ENCODE data around the gene TBX3.

TBX3 gene

DNA sequence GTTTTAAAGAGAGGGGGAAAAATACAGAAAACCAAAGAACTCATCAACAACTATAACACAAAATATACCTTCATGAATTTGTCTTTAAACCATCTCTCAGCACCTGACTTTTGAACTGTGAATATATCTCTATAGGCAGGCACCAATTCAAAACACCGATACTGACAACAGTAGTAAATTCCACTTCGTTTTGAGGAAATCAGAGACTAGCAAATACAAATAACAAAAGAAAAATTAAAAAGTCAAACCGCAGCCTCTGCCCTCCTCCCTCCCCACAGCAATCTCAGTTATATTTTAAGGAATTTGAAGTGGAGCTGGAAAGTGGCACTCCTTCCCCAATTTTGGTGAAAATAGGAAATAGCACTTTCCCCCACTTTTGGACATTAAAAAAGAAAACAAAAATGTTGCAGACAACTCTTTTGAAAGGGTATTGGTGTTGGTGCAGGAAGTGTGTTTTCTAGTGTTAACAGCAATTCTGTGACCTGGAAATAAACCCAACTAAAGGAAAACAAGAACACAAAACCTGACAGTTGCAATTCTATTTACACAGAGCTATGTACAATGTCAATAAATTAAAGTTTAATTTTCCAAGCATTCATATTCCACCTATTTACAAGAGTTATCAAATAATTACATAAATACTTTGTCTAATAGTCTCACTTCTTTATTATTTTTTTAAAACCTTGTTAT is 13.5 kb downstream of the TBX3 start:
- peaks cover 88% of the 10 kb centered on the region for H3K27me3 ChIP-seq (ENCODE audit: insufficient read depth, insufficient read length)
- H3K9ac ChIP-seq (ENCODE audit: insufficient read length, low read depth): no peak overlapping the region
- DNase-seq (ENCODE audit: low read depth, low spot score): no peak

DNA sequence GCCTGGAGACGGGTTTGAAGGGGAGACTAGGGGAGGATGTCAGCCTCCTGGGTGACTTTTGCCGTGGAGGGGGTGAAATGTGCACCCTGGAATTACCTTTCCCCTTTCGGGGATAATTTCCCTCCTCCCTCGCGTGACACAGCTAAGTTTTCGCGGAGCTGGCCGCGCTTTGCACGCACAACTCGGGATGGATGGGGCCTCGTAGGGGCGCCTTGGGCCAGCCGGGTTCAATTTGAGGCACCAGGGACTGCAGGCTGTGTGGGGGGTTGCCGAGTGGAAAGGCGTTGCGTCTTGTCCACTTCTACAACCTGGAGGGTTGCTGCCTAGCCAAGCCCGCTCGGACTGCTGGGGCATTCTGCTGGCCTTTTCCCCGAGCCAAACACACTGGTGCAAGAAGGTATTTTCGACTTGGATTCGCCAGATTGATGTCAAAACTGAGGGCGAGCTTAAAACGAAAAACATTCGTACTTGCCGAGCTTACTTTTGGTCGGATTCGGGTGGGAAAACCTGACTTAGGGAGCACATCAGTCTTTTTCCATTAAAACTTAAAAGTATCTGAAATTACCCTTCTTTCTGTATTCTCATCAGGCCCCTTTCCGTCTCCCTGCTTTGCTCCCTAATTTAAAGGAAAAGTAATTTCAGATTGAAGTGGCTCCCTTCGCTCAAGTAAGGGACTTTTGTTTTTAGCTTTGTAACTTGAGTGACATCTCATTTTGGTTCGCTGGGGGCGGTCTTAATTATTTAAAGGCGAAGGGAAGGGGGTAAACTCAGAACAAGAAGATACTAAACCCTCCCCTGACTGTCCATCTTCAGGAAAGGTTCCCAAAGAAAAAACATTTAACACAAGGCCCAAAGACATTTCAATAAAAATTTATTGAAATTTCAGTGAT is 14.3 kb downstream of the TBX3 start:
- Histone ChIP-seq H3K4me3 (ENCODE audit: insufficient read length, low read depth) (peak overlapping the region; percentile 29), H3K4me1 (ENCODE audit: insufficient read depth, insufficient read length) (peaks cover 11% of the 10 kb centered on the region), H3K27me3 (ENCODE audit: insufficient read depth, insufficient read length) (peaks cover 90% of the 10 kb centered on the region), H3K36me3 (ENCODE audit: insufficient read depth, insufficient read length, low read length) (peaks cover 19% of the 10 kb centered on the region), H3K9me3 (ENCODE audit: insufficient read depth, low read length) (no peaks in the 10 kb centered on the region), H3K9ac (ENCODE audit: insufficient read length, low read depth) (peak overlapping the region; percentile 47)
- DNase-seq (ENCODE audit: low read depth, low spot score): no peak
- TF ChIP-seq YY1 (IDR thresholded peaks at IDR 0.05; ENCODE audit: insufficient read depth, insufficient read length) (no peak), SUZ12 (IDR thresholded peaks at IDR 0.05; ENCODE audit: extremely low read depth, insufficient read depth, insufficient read length) (no peak), ZNF274 (IDR thresholded peaks at IDR 0.05; ENCODE audit: low read depth, low read length) (no peak)

More for the DNA sequence above, 13.5 kb downstream of the TBX3 start:
- H3K36me3 ChIP-seq (ENCODE audit: insufficient read depth, insufficient read length, low read length): peaks cover 24% of the 10 kb centered on the region
- peaks cover 11% of the 10 kb centered on the region for H3K4me1 ChIP-seq (ENCODE audit: insufficient read depth, insufficient read length)
- TF ChIP-seq ZNF274 (IDR thresholded peaks at IDR 0.05; ENCODE audit: low read depth, low read length) (no peak), YY1 (IDR thresholded peaks at IDR 0.05; ENCODE audit: insufficient read depth, insufficient read length) (no peak), SUZ12 (IDR thresholded peaks at IDR 0.05; ENCODE audit: extremely low read depth, insufficient read depth, insufficient read length) (no peak)
- H3K4me3 ChIP-seq (ENCODE audit: insufficient read length, low read depth): no peak overlapping the region
- H3K9me3 ChIP-seq (ENCODE audit: insufficient read depth, low read length): no peaks in the 10 kb centered on the region

DNA sequence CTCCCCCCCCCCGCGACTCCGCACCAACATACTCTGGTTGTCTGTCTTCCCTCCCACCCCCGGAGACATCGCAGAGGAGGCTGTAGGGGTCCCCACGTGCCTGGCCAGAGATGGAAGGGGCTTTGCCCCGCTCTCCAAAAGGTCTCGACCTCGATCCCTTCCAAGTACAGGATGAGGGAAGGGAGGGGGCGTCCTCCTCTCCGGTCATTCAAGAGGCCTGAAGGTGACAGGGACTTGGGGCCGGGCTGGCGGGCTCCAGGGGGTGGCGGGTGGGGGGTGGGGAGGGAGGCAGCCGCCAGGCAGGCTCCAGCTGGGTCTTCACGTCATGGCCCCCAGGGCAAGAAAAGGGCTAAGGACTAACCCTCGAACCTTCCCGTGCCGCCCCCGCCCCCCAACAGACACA is 15.1 kb downstream of the TBX3 start:
- peaks cover 89% of the 10 kb centered on the region for H3K27me3 ChIP-seq (ENCODE audit: insufficient read depth, insufficient read length)
- H3K4me1 ChIP-seq (ENCODE audit: insufficient read depth, insufficient read length): peaks cover 11% of the 10 kb centered on the region
- H3K9me3 ChIP-seq (ENCODE audit: insufficient read depth, low read length): no peaks in the 10 kb centered on the region
- TF ChIP-seq ZNF274 (IDR thresholded peaks at IDR 0.05; ENCODE audit: low read depth, low read length): no peak
- no peak for TF ChIP-seq SUZ12 (IDR thresholded peaks at IDR 0.05; ENCODE audit: extremely low read depth, insufficient read depth, insufficient read length)
- no peak for TF ChIP-seq YY1 (IDR thresholded peaks at IDR 0.05; ENCODE audit: insufficient read depth, insufficient read length)
- H3K9ac ChIP-seq (ENCODE audit: insufficient read length, low read depth): no peak overlapping the region
- no peak for DNase-seq (ENCODE audit: low read depth, low spot score)
- H3K36me3 ChIP-seq (ENCODE audit: insufficient read depth, insufficient read length, low read length): peaks cover 11% of the 10 kb centered on the region
- H3K4me3 ChIP-seq (ENCODE audit: insufficient read length, low read depth): peak overlapping the region; percentile 29

DNA sequence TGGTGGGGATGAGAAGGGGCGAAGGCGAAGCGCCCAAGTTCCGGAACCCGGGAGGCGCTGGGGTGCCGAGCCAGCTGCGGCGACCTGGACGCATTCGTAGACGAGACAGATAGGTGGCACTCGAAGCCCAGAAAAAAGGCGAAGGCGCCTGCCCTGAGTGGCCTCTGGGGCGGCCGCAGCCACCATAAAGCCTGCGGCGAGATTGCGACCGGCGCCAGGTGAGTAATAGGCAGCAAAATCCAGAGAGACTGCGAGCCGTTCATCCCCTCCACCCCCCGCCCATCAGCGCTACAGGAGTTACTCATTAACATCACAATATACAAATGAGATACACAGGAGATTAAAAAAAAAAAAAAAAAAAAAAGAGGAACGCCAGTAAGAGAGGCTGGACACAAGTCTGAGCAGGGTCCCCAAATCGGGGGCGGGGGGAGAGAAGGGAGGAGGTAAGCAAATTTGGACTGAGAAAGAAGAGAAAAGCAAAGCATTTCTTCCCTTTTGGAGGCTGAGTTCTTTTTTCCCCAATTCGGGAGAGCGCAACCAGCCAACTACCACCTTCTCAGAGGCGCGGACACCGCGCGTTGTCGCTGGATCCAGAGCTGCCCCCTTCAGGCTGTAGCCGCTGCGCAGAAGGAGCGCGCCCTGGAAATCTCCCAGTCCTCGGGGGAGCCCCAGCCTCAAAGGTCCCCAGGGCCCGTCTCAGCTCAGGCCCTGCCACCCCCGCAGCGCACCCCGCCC is 15.7 kb downstream of the TBX3 start:
- H3K4me3 ChIP-seq (ENCODE audit: insufficient read length, low read depth): peak overlapping the region; percentile 36
- peak overlapping the region; percentile 46 for H3K9ac ChIP-seq (ENCODE audit: insufficient read length, low read depth)
- H3K4me1 ChIP-seq (ENCODE audit: insufficient read depth, insufficient read length): peaks cover 8% of the 10 kb centered on the region
- no peaks in the 10 kb centered on the region for H3K9me3 ChIP-seq (ENCODE audit: insufficient read depth, low read length)
- no peak for DNase-seq (ENCODE audit: low read depth, low spot score)
- TF ChIP-seq SUZ12 (IDR thresholded peaks at IDR 0.05; ENCODE audit: extremely low read depth, insufficient read depth, insufficient read length): no peak
- no peak for TF ChIP-seq YY1 (IDR thresholded peaks at IDR 0.05; ENCODE audit: insufficient read depth, insufficient read length)
- no peak for TF ChIP-seq ZNF274 (IDR thresholded peaks at IDR 0.05; ENCODE audit: low read depth, low read length)
- peaks cover 89% of the 10 kb centered on the region for H3K27me3 ChIP-seq (ENCODE audit: insufficient read depth, insufficient read length)
- H3K36me3 ChIP-seq (ENCODE audit: insufficient read depth, insufficient read length, low read length): peaks cover 5% of the 10 kb centered on the region

DNA sequence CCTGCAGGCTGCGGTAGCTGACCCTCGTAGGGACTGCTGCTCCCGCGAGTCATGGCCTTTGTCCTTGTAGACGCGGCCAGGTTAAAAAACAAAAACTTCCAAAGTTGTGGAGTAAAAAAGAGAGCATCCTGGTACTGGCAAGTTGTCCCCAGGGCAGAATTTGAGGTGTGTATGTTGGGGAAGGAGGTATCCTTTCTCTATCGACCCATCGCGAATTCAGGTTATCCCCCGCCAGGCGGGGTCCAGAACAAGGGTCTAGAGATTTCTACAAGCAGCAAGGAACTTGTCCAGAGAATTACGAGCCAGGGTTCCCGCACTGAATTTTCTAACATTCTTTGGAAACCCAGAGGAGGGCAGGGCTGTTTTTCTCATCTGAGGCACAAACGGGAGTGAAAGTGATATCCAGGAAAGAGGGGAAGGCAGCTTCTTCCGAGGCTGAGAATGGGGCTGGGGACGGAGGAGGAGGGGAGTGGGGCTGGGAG is 16.3 kb downstream of the TBX3 start:
- peaks cover 8% of the 10 kb centered on the region for H3K4me1 ChIP-seq (ENCODE audit: insufficient read depth, insufficient read length)
- DNase-seq (ENCODE audit: low read depth, low spot score): no peak

DNA sequence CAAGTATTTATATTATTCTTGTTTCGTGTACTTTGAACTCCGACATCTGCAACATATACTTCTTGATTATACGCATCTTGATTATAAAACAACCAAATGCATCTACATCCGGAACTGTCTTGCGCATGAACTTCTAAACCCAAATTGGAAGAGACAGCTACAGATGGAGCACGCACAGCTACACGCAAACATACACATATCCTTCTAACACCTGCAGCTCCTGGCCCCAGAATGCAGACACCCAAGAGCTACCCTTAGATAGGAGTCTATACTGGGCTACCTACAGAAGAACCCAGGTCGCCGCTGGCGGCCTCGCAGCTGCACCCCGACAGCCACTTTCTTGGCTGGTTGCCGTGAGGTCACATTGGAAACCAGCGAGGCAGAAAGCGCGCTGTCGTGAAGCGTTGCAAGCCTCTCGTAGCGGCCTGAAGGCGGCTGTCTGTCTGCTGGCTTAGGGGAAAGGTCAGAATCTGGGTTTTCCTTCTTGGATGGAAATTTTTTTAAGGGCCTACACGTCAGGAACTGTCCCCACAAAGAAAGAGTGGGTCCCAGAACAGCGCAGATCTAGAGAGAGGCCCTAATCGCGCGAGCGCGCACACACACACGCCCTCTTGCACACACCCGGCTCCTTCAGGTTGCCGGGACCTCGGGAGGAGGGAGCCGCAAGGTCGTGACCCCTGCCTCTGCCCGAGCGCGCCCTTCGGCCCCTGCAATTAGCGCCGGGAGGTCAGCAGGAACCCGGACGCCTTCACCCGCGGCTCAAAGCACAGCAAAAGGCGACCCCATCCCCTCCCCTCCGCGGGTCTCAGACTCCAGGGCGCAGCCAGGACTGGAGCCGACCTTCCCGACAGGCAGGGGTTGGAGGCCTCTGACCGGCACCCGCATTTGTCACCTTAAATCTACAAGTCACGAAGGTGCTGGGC is 17.0 kb downstream of the TBX3 start:
- no peaks in the 10 kb centered on the region for H3K36me3 ChIP-seq (ENCODE audit: insufficient read depth, insufficient read length, low read length)
- peak overlapping the region; percentile 36 for H3K4me3 ChIP-seq (ENCODE audit: insufficient read length, low read depth)
- H3K9me3 ChIP-seq (ENCODE audit: insufficient read depth, low read length): no peaks in the 10 kb centered on the region
- DNase-seq (ENCODE audit: low read depth, low spot score): no peak
- no peak for TF ChIP-seq YY1 (IDR thresholded peaks at IDR 0.05; ENCODE audit: insufficient read depth, insufficient read length)
- no peak for TF ChIP-seq SUZ12 (IDR thresholded peaks at IDR 0.05; ENCODE audit: extremely low read depth, insufficient read depth, insufficient read length)
- TF ChIP-seq ZNF274 (IDR thresholded peaks at IDR 0.05; ENCODE audit: low read depth, low read length): no peak
- H3K9ac ChIP-seq (ENCODE audit: insufficient read length, low read depth): peak overlapping the region; percentile 29
- peaks cover 90% of the 10 kb centered on the region for H3K27me3 ChIP-seq (ENCODE audit: insufficient read depth, insufficient read length)
- H3K4me1 ChIP-seq (ENCODE audit: insufficient read depth, insufficient read length): peaks cover 8% of the 10 kb centered on the region

More for the DNA sequence above, 16.3 kb downstream of the TBX3 start:
- TF ChIP-seq SUZ12 (IDR thresholded peaks at IDR 0.05; ENCODE audit: extremely low read depth, insufficient read depth, insufficient read length) (no peak), YY1 (IDR thresholded peaks at IDR 0.05; ENCODE audit: insufficient read depth, insufficient read length) (no peak), ZNF274 (IDR thresholded peaks at IDR 0.05; ENCODE audit: low read depth, low read length) (no peak)
- Histone ChIP-seq H3K36me3 (ENCODE audit: insufficient read depth, insufficient read length, low read length) (peaks cover under 1% of the 10 kb centered on the region), H3K9ac (ENCODE audit: insufficient read length, low read depth) (peak overlapping the region; percentile 29), H3K27me3 (ENCODE audit: insufficient read depth, insufficient read length) (peaks cover 90% of the 10 kb centered on the region), H3K9me3 (ENCODE audit: insufficient read depth, low read length) (no peaks in the 10 kb centered on the region), H3K4me3 (ENCODE audit: insufficient read length, low read depth) (peak overlapping the region; percentile 36)

Measured in NT2/D1 (cell line).